NCI-H128 (cell line): Measurements from ENCODE around the gene PI4K2A.

Experiments used
- DNase-seq: peaks from one replicate; lab custom pipeline; 2025; ENCODE audit not compliant: unreplicated experiment; lab: John Stamatoyannopoulos, UW

PI4K2A gene

GRCh38 chr10:97704341-97704740 lies 63.9 kb downstream of the PI4K2A start:
- no peak for DNase-seq

- no peak for DNase-seq
Observed at GRCh38 chr10:97705006-97705670, 64.7 kb downstream of the PI4K2A start.

- DNase-seq = no peak
Observed at GRCh38 chr10:97707134-97707861, 66.8 kb downstream of the PI4K2A start.

- no peak for DNase-seq
Observed at GRCh38 chr10:97708167-97708566, 67.7 kb downstream of the PI4K2A start.

- DNase-seq = no peak
Observed at GRCh38 chr10:97708976-97709946, 68.8 kb downstream of the PI4K2A start.

DNA sequence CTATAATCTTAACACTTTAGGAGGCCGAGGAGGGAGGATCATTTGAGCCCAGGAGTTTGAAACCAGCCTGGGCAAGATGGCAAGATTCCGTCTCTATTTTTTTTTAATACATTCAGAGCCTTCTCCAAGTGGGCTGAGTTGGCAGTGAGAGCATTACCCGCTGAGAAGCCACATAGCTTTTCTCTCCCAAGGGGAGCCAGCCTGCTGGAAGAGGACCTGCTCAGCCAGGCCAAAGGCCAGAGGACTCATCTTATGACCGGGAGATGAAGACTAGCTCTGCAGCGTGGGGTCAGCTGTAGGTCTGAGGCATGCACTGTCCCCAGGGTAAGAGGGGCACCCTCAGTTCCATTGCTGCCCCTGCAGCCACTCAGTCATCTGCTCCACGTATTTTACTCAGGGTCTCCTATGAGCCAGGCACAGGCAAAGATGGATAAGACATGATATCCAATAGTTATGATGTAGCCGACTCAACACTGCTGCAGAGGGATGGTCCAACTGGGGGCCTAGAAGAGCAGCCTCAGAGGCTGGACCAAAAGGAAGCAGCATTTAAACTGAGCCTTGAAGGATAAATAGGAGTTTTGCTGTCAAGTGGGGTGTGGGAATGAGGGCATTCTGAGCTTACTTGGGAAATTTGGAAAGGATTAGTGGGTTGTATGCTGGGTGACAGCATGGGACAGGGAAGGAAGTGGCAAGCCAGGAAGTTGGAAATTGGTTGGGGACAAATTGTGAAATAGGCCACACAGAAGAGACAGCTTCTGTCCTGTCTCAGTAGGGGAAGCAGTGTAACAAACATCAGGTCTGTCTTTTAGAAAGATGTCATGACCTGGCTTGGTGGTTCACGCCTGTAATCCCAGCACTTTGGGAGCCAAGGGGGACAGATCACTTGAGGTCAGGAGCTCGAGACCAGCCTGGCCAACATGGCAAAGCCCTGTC lies 71.4 kb downstream of the PI4K2A start:
- no peak for DNase-seq

DNA sequence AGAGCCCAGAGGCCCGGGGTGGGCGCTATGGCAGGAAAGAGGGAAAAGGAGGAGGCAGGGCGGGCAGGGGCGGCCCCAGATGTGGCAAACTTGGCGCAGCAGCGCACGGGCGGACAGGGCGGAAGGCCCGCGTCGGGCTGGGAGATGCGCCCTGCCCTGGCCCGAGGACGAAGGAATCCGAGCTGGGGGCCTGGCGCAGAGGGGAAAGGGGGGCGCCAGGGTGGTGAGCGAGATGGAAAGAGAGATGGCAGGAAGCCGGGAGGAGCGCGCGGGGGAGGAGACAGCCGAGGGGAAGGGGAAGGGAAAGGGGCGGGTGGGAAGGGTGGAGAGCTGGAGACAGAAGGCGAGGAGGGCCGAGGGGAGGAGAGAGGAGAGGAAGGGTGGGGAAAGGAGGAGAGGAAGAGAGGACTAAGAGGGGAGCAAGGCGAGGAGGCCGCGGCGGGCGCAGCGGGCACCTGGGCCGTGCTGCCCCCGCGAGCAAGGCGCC lies 72.9 kb downstream of the PI4K2A start, which contains the start of gene MARVELD1:
TSS of gene MARVELD1 (plus strand) at position 392 of the 487 bp plus-strand sequence. CDS start 147 bp downstream, outside the sequence.
- no peak for DNase-seq

- peak; percentile 17 for DNase-seq
Observed at GRCh38 chr10:97713826-97714400, 73.4 kb downstream of the PI4K2A start.

- DNase-seq = no peak
Observed at GRCh38 chr10:97714401-97715258, 74.2 kb downstream of the PI4K2A start.

DNA sequence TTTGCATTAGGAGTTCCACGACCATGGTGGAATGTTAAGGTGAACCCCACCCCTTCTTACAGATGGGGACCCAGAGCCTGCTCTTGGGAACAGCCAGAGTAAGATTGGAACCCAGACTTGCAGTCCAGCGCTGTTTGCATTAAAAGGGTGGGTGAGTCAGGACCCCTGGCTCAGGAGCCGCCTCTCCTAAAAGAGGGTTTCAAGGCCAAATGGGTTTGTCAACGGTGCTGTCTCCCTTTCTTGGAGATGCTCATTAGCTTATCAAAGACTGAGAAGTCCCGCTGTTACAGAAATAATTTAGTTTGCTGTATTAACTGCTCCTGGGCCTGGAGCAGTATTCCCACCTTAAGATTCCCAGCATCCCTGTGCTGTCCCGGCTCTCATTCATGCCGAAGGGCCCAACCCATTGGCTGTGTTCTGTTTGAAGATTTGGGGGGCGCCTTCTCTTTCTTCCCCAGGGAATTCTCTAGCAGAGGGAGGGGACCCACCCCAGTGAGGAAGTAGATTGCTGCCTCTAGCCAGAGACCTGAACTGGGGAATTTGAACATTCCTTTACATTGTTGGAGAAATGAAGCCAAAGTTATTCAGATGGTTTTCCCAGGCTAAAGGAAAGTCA lies 74.9 kb downstream of the PI4K2A start:
- DNase-seq = no peak

DNA sequence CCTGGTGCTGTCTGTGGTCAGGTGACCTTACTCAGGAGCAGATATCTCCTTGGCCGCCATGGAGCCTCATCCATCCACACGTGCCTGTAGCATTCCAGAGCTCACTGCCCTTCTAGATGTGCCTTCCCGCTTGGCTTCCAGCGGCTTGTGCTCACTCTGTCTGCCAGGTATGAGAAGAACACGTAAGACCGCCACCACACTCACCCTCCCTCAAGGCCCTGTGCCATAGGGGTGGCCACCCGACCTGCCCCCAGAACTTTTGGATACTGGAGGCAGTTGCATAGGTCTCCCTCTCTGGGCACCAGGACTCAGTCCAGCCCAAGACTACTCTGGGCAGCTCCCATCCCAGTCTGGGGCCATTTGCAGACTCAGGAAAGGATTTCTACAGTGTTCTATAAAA lies 77.2 kb downstream of the PI4K2A start:
- DNase-seq = no peak

DNA sequence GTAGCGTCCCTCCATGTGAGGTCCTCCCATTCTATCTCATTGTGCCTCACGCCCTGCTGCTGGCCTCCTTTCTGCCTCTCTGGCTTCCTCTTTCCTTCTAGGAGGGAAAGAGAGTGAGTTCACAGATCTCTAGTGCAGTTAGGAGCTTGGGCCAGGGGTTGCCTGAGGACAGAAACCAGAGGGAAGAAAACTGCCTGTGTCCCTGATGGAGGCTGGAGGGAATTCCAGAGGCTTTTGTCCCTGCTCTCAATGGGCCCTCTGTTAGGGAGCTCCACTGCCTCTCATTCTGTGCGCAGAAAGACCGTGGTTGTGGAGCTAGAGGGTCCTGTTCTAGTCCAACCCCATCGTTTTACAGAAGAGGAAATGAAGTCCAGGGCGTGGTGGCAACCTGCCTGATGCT lies 77.7 kb downstream of the PI4K2A start:
- no peak for DNase-seq

- DNase-seq = no peak
Observed at GRCh38 chr10:97718659-97719142, 78.2 kb downstream of the PI4K2A start.

- no peak for DNase-seq
Observed at GRCh38 chr10:97719602-97720001, 79.1 kb downstream of the PI4K2A start.

DNA sequence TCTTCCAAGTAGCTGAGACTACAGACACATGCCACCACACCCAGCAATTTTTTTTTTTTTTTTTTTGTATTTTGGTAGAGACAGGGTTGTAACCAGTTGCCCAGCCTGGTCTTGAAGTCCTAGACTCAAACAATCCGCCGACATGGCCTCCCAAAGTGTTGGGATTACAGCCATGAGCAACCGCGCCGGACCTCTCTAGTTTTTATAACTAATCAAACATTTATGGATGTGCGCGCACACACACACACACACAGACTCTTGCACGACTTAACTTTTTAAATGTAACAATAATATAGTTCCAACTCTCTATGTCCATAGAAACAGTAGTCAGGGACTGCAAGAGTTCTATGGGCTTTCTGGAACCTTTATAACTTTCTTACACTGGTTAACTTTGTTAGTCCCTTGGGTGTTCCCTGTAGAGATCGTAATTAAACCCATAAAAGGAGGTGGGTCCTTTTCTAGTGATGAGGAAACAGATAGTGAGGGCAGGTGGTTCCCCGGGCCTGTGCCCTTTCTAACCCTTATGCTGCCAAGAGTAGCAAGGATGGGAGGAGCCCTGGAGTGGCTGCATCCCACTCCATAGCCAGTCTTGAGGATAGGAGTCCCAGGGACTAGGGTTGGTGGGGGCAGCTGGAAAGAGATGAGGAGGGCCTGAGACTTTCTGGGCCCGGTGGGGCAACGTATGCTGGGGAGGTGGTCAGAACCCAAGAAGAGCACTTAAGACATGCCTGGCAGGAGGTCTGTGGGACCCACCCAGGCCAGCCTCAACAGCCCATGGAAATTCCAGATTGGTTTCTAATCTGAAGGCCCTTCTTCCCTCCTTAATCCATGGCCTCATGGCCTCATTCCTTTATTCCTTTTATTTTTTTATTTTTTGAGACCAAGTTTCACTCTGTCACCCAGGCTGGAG lies 81.7 kb downstream of the PI4K2A start:
- DNase-seq = no peak

DNA sequence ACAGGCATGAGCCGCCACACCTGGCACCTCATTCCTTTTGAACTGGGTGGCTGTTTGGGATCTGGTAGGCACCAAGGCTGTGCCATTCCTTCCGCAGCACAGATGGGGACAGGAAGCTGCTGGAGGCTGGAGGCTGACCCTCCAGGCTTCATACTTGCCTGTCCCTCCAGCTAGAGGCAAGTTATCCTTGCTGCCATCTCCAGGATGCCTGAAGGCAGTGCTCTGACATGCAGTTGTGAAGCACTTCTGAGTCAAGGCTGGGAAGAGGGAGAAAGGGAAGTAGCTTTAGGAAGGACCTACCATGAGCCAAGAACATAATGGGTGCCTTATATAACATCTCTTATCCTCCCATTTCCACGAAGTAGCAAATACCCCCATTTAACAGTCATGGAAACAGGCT lies 82.5 kb downstream of the PI4K2A start:
- DNase-seq = no peak

- DNase-seq = no peak
Observed at GRCh38 chr10:97724341-97724941, 84.0 kb downstream of the PI4K2A start.
